ENCODE measurements around the gene IL1R2. TPM values are rescaled to one million over a fixed set of nuclear protein-coding genes. Genes with fewer than 3 reads are reported as not detected.

Gene IL1R2
- total and polyA plus RNA-seq, 2 of the 13 experiments (the other 11 are each of a cell fraction or from before 2014, with no cell fraction given) = 3.6 to 7.3 TPM

- TF ChIP-seq, protein P1, sequence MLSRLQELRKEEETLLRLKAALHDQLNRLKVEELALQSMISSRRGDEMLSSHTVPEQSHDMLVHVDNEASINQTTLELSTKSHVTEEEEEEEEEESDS (CRISPR knock-in tag; IDR thresholded peaks at IDR 0.05; ENCODE audit: borderline replicate concordance) = 0 out of 2 replicates have a peak, but pooled peaks have one; percentile 24
- no peak for TF ChIP-seq CHCHD3 (CRISPR knock-in tag; IDR thresholded peaks at IDR 0.05)
- peak; percentile 67 for TF ChIP-seq MAX (IDR thresholded peaks at IDR 0.05)
- TF ChIP-seq, protein P2, sequence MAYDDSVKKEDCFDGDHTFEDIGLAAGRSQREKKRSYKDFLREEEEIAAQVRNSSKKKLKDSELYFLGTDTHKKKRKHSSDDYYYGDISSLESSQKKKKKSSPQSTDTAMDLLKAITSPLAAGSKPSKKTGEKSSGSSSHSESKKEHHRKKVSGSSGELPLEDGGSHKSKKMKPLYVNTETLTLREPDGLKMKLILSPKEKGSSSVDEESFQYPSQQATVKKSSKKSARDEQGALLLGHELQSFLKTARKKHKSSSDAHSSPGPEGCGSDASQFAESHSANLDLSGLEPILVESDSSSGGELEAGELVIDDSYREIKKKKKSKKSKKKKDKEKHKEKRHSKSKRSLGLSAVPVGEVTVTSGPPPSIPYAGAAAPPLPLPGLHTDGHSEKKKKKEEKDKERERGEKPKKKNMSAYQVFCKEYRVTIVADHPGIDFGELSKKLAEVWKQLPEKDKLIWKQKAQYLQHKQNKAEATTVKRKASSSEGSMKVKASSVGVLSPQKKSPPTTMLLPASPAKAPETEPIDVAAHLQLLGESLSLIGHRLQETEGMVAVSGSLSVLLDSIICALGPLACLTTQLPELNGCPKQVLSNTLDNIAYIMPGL (CRISPR knock-in tag; IDR thresholded peaks at IDR 0.05; ENCODE audit: borderline replicate concordance in 1 of 2, low read depth in 1 of 2) = no peak
- peak; percentile 41; the same call in 1 of the 2 replicates for TF ChIP-seq NFYB (CRISPR knock-in tag; IDR thresholded peaks at IDR 0.05)
- TF ChIP-seq ZNF564 (CRISPR knock-in tag; IDR thresholded peaks at IDR 0.05) = 0 out of 2 replicates have a peak, but pooled peaks have one; percentile 71
- TF ChIP-seq ATF2 (CRISPR knock-in tag; IDR thresholded peaks at IDR 0.05) = peak; percentile 55; the same call in 1 of the 2 replicates
- peak; percentile 76 for TF ChIP-seq HOXA3 (CRISPR knock-in tag; IDR thresholded peaks at IDR 0.05)
- peak; percentile 60; the same call in 1 of the 2 replicates for TF ChIP-seq ZBTB10 (CRISPR knock-in tag; IDR thresholded peaks at IDR 0.05; ENCODE audit: borderline replicate concordance)
- TF ChIP-seq TOE1 (CRISPR knock-in tag; IDR thresholded peaks at IDR 0.05) = 0 out of 2 replicates have a peak, but pooled peaks have one; percentile 57
- peak; percentile 87; the same call in 1 of the 2 replicates for TF ChIP-seq SIN3A (IDR thresholded peaks at IDR 0.05; ENCODE audit: borderline replicate concordance, low read depth, low read length)
- TF ChIP-seq RFXANK (CRISPR knock-in tag; IDR thresholded peaks at IDR 0.05) = no peak
- TF ChIP-seq ZNF142 (CRISPR knock-in tag; IDR thresholded peaks at IDR 0.05) = 0 out of 2 replicates have a peak, but pooled peaks have one; percentile 21
Observed at GRCh38 chr2:102033750-102034682, 42.3 kb downstream of the IL1R2 start (continued).
